Urinary bladder (tissue), 4 donors: ENCODE measurements around the gene FBN1. TPM values are rescaled to one million over a fixed set of nuclear protein-coding genes. Genes with fewer than 3 reads are reported as not detected.

Experiments used
- DNase-seq: peaks from one replicate; pipeline ENCODE4 v3.0.0-alpha.2; 2015; ENCODE audit errors: extremely low spot score
- H3K27ac ChIP-seq: one replicate; pipeline ENCODE4 v1.5.1; 2013; ENCODE audit warnings: low read depth, mild to moderate bottlenecking, moderate library complexity
- H3K36me3 ChIP-seq: one replicate; pipeline ENCODE4 v1.6.1; 2013; ENCODE audit warnings: mild to moderate bottlenecking, moderate library complexity; ENCODE audit not compliant: insufficient read depth
- H3K4me1 ChIP-seq: one replicate; pipeline ENCODE4 v1.6.1; 2013; ENCODE audit warnings: mild to moderate bottlenecking, moderate library complexity; ENCODE audit not compliant: insufficient read depth
- H3K4me3 ChIP-seq: one replicate; pipeline ENCODE4 v1.5.1; 2013; ENCODE audit warnings: low read depth, low read length
- WGBS: extraction: QIAGEN DNeasy Blood & Tissue Kit; methylation state at CpG from one replicate; pipeline ENCODE4 v1.1.7; 2013; 5-methylcytosine and 5-hydroxymethylcytosine counted together
- polyA plus RNA-seq: library from polyadenylated mRNA; stranded (reverse); fragments of 200-250 nt; gene quantifications from one replicate; pipeline ENCODE4 v1.2.3, GENCODE V29; 2013
- total RNA-seq: library from RNA; depleted of rRNA; stranded (reverse); fragments of >200 nt; gene quantifications from one replicate; pipeline ENCODE4 v1.2.3, GENCODE V29; 2014
- donor health status: healthy with polysubstance abuse.
- donor health status: healthy.

Gene FBN1
- total and polyA plus RNA-seq, 2 donors: 75.5 to 698 TPM

- DNase-seq: no peak
- WGBS: 69% methylated on average over 15 of the region's 15 CpGs
- Histone ChIP-seq H3K4me1 (no peaks in the 10 kb centered on the region), H3K4me3 (no peak overlapping the region), H3K36me3 (no peaks in the 10 kb centered on the region), H3K27ac (no peak overlapping the region)
Measured at GRCh38 chr15:48393645-48394506, 251.6 kb downstream of the FBN1 start.

GRCh38 chr15:48392356-48392755, 253.2 kb downstream of the FBN1 start:
- H3K4me1 ChIP-seq: no peaks in the 10 kb centered on the region
- no peaks in the 10 kb centered on the region for H3K36me3 ChIP-seq
- 48% methylated on average over 4 of the region's 4 CpGs for WGBS
- H3K4me3 ChIP-seq: no peak overlapping the region
- H3K27ac ChIP-seq: no peak overlapping the region
- DNase-seq: peak; percentile 29

GRCh38 chr15:48391950-48392349, 253.6 kb downstream of the FBN1 start:
- WGBS: 97% methylated on average over 2 of the region's 2 CpGs
- Histone ChIP-seq H3K4me1 (no peaks in the 10 kb centered on the region), H3K4me3 (no peak overlapping the region), H3K27ac (no peak overlapping the region), H3K36me3 (no peaks in the 10 kb centered on the region)
- DNase-seq: no peak

- Histone ChIP-seq H3K27ac (no peak overlapping the region), H3K4me3 (no peak overlapping the region), H3K4me1 (no peaks in the 10 kb centered on the region), H3K36me3 (no peaks in the 10 kb centered on the region)
- no peak for DNase-seq
- WGBS: 68% methylated on average over 3 of the region's 3 CpGs
Measured at GRCh38 chr15:48389691-48390143, 255.8 kb downstream of the FBN1 start.

GRCh38 chr15:48388910-48389309, 256.6 kb downstream of the FBN1 start:
- DNase-seq: no peak
- H3K4me3 ChIP-seq: no peak overlapping the region
- no peaks in the 10 kb centered on the region for H3K36me3 ChIP-seq
- 65% methylated on average over 1 of the region's 1 CpG for WGBS
- no peaks in the 10 kb centered on the region for H3K4me1 ChIP-seq
- no peak overlapping the region for H3K27ac ChIP-seq

- Histone ChIP-seq H3K4me1 (no peaks in the 10 kb centered on the region), H3K36me3 (no peaks in the 10 kb centered on the region), H3K4me3 (no peak overlapping the region), H3K27ac (no peak overlapping the region)
- WGBS: 36% methylated on average over 4 of the region's 4 CpGs
- no peak for DNase-seq
Measured at GRCh38 chr15:48388016-48388851, 257.3 kb downstream of the FBN1 start.

- Histone ChIP-seq H3K36me3 (no peaks in the 10 kb centered on the region), H3K4me1 (no peaks in the 10 kb centered on the region), H3K4me3 (no peak overlapping the region), H3K27ac (no peak overlapping the region)
- no peak for DNase-seq
- 68% methylated on average over 4 of the region's 4 CpGs for WGBS
Measured at GRCh38 chr15:48385031-48385830, 260.3 kb downstream of the FBN1 start.

- no peaks in the 10 kb centered on the region for H3K4me1 ChIP-seq
- H3K4me3 ChIP-seq: no peak overlapping the region
- WGBS: 81% methylated on average over 3 of the region's 3 CpGs
- H3K27ac ChIP-seq: no peak overlapping the region
- H3K36me3 ChIP-seq: no peaks in the 10 kb centered on the region
- DNase-seq: no peak
Measured at GRCh38 chr15:48384616-48385015, 260.9 kb downstream of the FBN1 start.

- Histone ChIP-seq H3K36me3 (no peaks in the 10 kb centered on the region), H3K27ac (no peak overlapping the region), H3K4me1 (peaks cover 2% of the 10 kb centered on the region), H3K4me3 (no peak overlapping the region)
- 88% methylated on average over 2 of the region's 2 CpGs for WGBS
- DNase-seq: no peak
Measured at GRCh38 chr15:48383031-48383430, 262.5 kb downstream of the FBN1 start.

- Histone ChIP-seq H3K27ac (no peak overlapping the region), H3K36me3 (no peaks in the 10 kb centered on the region), H3K4me1 (peaks cover 2% of the 10 kb centered on the region), H3K4me3 (no peak overlapping the region)
- WGBS: 44% methylated on average over 4 of the region's 4 CpGs
- DNase-seq: no peak
Measured at GRCh38 chr15:48381861-48382260, 263.6 kb downstream of the FBN1 start.

GRCh38 chr15:48380198-48380597, 265.3 kb downstream of the FBN1 start:
- H3K4me1 ChIP-seq: peaks cover 2% of the 10 kb centered on the region
- no peak overlapping the region for H3K27ac ChIP-seq
- no peak for DNase-seq
- no peak overlapping the region for H3K4me3 ChIP-seq
- H3K36me3 ChIP-seq: no peaks in the 10 kb centered on the region
- WGBS: 83% methylated on average over 4 of the region's 4 CpGs

GRCh38 chr15:48375767-48376166, 269.7 kb downstream of the FBN1 start:
- 94% methylated on average over 2 of the region's 2 CpGs for WGBS
- DNase-seq: no peak
- no peak overlapping the region for H3K27ac ChIP-seq

GRCh38 chr15:48374472-48374871, 271.0 kb downstream of the FBN1 start:
- 72% methylated on average over 3 of the region's 3 CpGs for WGBS
- no peaks in the 10 kb centered on the region for H3K36me3 ChIP-seq

More at GRCh38 chr15:48375767-48376166, 269.7 kb downstream of the FBN1 start:
- Histone ChIP-seq H3K36me3 (no peaks in the 10 kb centered on the region), H3K4me1 (peaks cover 2% of the 10 kb centered on the region), H3K4me3 (no peak overlapping the region)

More at GRCh38 chr15:48374472-48374871, 271.0 kb downstream of the FBN1 start:
- Histone ChIP-seq H3K4me1 (peaks cover 2% of the 10 kb centered on the region), H3K27ac (no peak overlapping the region), H3K4me3 (no peak overlapping the region)
- no peak for DNase-seq
